Measurements from ENCODE around the gene EREG.

The EREG gene

DNA sequence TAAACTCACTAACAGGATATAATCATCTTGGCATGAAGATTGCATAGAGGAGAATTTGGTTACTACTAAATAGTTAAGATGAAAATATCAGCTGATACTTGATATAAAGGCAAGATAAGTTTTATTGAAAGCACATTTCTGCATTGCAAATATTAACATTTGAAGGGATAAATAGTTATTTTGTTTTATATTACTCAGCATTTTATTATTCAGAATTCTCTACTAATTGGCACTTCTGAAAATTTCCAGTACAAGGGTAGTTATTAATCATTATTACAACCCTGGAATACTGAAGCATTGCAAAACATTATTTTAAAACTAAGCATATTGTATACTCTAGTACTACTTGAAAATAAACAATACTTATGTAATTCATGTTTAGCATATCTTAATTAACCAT lies 47.3 kb downstream of the EREG start:
- no peak for DNase-seq
- no peak for TF ChIP-seq POLR2A (IDR thresholded peaks at IDR 0.05; ENCODE audit: low read length)
- no peak for TF ChIP-seq GATA1 (IDR thresholded peaks at IDR 0.05; ENCODE audit: low read depth, low read length)

DNA sequence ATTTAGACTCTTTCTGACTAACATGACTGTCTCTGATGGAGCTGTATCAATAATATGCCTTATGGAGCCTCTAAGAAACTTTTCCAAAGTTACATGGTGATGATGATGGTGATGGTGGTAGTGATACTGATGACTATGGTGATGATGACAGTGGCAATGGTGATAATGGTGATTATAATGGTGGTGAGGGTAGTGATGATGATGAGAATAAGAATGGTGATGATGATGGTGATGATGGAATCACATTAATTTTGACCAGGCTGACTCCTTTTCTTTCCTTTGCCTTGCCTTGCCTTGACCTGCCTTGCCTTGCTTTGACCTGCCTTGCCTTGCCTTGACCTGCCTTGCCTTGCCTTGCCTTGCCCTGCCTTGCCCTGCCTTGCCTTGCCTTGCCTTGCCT lies 48.3 kb downstream of the EREG start:
- DNase-seq = no peak
- TF ChIP-seq POLR2A (IDR thresholded peaks at IDR 0.05; ENCODE audit: low read length) (no peak), GATA1 (IDR thresholded peaks at IDR 0.05; ENCODE audit: low read depth, low read length) (no peak)

DNA sequence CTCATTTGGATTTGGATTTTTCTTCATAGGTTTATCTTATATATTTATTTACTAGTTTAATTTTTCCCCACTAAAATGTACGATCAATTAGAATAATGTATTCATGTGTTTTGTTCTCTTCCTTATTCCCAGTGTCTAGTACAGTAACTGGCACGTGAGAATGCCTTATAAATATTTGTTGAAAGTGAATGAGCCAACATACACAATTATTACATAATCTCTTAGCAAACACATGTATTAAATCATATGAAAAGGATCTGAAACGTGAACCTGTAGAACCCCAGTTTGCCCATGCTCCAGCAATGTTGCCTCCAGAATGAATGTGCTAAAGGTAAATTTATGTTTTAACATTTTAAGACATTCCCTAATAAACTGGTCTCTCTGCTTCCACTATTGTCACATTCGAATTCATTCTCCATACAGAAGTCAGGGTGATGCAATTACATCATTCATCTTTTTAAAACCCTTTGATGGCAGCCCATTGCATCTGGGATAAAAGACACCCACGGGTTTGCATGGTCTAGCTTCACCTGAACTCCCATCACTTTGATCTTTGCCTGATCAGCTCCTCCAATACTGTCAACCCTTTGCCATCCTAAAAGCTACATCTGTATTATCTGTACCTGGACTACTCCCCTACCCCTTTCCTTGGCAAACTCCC lies 49.3 kb downstream of the EREG start:
- TF ChIP-seq POLR2A (IDR thresholded peaks at IDR 0.05; ENCODE audit: low read length) (no peak), GATA1 (IDR thresholded peaks at IDR 0.05; ENCODE audit: low read depth, low read length) (no peak)
- no peak for DNase-seq

DNA sequence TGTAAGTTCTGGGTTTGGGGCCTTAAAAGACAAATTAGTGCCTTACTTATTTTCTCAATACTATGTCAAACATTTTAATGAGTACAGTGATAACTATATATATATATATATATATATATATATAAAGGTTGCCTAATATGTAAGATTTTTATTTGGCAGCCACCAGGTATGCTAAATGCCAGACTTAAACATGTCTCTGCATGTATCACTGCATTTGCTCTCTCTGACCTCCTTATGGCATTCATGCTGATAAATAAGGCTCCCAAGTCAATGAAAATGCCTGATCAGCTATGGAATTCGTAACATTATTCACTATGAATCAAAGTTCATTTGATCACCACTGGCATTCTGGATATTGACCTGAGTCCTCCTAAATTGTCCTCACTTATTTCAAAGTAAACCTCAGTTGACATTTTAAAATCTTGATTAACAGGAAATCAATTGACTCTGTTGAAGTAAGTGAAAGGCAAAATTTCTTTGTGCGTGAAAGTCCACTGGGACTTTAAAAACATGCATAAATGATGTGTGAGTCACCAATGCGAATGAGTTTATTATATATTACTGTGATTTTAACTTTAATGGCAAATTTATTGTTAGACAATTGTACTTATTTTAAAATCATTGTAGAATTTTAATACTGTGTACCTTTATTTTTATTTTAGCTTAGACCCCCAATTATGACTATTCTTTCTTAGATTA lies 50.8 kb downstream of the EREG start:
- DNase-seq = no peak
- no peak for TF ChIP-seq GATA1 (IDR thresholded peaks at IDR 0.05; ENCODE audit: low read depth, low read length)
- TF ChIP-seq POLR2A (IDR thresholded peaks at IDR 0.05; ENCODE audit: low read length) = no peak

DNA sequence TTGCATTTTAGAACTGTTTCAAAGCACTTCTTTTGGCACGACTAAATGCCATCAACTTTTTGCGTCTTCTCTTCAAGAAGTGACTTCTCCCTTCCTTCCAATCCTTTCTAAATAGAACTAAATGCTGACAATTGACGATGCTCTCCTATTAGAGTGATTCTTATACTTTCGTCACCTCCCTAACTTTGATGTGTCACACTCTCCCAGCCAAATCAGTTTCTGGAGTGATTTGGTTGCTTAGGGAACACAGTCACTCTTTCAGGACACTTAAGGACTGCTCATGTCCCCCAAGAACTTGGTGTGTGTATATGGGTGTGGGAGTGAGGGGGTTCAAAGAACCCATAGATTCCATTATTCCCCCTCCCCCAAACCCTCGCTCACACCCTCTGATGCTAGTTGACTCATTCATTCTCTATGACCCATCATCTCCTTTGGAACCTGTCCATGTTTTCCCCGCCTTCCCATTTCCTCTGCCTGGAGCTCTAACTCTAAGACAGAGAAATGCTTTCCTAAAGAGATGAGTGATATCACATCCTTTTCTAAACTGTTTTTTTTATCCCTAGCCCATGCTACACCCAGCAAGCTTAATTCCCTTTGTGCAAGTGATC lies 53.2 kb downstream of the EREG start:
- TF ChIP-seq GATA1 (IDR thresholded peaks at IDR 0.05; ENCODE audit: low read depth, low read length) = no peak
- no peak for TF ChIP-seq POLR2A (IDR thresholded peaks at IDR 0.05; ENCODE audit: low read length)
- peak in 1 of 2 experiments; percentile 6 for DNase-seq

GRCh38 chr4:74420863-74421262 lies 55.9 kb downstream of the EREG start:
- no peak for TF ChIP-seq GATA1 (IDR thresholded peaks at IDR 0.05; ENCODE audit: low read depth, low read length)
- TF ChIP-seq POLR2A (IDR thresholded peaks at IDR 0.05; ENCODE audit: low read length) = no peak
- no peak for DNase-seq

DNA sequence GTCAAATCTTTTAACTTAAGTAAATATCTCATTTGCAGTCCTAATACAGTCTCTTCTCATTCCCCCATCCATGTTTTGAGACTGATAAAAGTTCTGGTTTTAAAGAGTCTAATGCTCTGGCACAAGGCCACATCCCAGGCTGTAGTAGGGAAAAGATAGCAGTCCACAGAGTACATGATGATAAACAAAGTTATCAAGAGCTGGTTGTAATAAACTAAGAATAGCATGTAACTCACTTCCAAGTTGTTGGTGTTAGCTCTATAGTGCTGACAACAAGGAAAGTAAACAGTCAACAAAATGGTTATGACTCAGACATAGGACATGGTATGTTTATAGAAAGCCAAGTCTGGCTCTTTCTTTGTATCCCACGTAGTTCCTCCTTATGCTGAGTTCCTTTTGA lies 58.2 kb downstream of the EREG start:
- peak; percentile 50 to 57 for DNase-seq
- TF ChIP-seq POLR2A (IDR thresholded peaks at IDR 0.05; ENCODE audit: low read length) (no peak), GATA1 (IDR thresholded peaks at IDR 0.05; ENCODE audit: low read depth, low read length) (no peak)

- DNase-seq = no peak
- TF ChIP-seq POLR2A (IDR thresholded peaks at IDR 0.05; ENCODE audit: low read length) (no peak), GATA1 (IDR thresholded peaks at IDR 0.05; ENCODE audit: low read depth, low read length) (no peak)
Observed at GRCh38 chr4:74424111-74424510, 59.2 kb downstream of the EREG start.

GRCh38 chr4:74426101-74426500 lies 61.2 kb downstream of the EREG start:
- TF ChIP-seq POLR2A (IDR thresholded peaks at IDR 0.05; ENCODE audit: low read length) = no peak
- TF ChIP-seq GATA1 (IDR thresholded peaks at IDR 0.05; ENCODE audit: low read depth, low read length) = no peak
- peak in 1 of 2 experiments; percentile 12 for DNase-seq

- peak; percentile 33 to 60 for DNase-seq
- TF ChIP-seq GATA1 (IDR thresholded peaks at IDR 0.05; ENCODE audit: low read depth, low read length) (no peak), POLR2A (IDR thresholded peaks at IDR 0.05; ENCODE audit: low read length) (no peak)
Observed at GRCh38 chr4:74428276-74428675, 63.3 kb downstream of the EREG start.

GRCh38 chr4:74431113-74431826 lies 66.3 kb downstream of the EREG start:
- DNase-seq = peak; percentile 9 to 10
- no peak for TF ChIP-seq GATA1 (IDR thresholded peaks at IDR 0.05; ENCODE audit: low read depth, low read length)
- TF ChIP-seq POLR2A (IDR thresholded peaks at IDR 0.05; ENCODE audit: low read length) = no peak

DNA sequence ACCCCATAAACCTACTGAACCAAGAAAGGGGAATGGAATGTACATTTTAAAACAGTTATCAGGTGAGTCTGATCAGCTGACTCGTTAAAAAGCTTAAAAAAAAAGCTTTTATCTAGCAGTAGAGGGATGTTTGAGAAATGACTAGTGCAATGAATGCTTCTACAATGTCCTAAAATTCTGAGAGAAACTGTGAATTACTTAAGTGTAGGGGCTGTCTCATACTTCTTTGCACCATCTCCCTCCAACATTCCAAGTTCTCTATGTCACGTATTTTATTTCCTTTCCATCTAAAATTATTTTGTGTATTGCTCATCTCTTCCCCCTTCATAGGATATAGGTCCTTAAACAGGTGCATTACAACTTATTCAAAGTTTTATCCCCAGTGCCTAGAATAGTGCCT lies 68.1 kb downstream of the EREG start:
- TF ChIP-seq GATA1 (IDR thresholded peaks at IDR 0.05; ENCODE audit: low read depth, low read length) = no peak
- no peak for TF ChIP-seq POLR2A (IDR thresholded peaks at IDR 0.05; ENCODE audit: low read length)
- no peak for DNase-seq

- TF ChIP-seq POLR2A (IDR thresholded peaks at IDR 0.05; ENCODE audit: low read length) (no peak), GATA1 (IDR thresholded peaks at IDR 0.05; ENCODE audit: low read depth, low read length) (no peak)
- peak in 1 of 2 experiments; percentile 13 for DNase-seq
Observed at GRCh38 chr4:74433541-74434172, 68.7 kb downstream of the EREG start.

- no peak for DNase-seq
- TF ChIP-seq GATA1 (IDR thresholded peaks at IDR 0.05; ENCODE audit: low read depth, low read length) = no peak
- no peak for TF ChIP-seq POLR2A (IDR thresholded peaks at IDR 0.05; ENCODE audit: low read length)
Observed at GRCh38 chr4:74435296-74435695, 70.4 kb downstream of the EREG start.
